ENCODE data around the gene POTEE.
"Not testable (repeated sequence)": the region's sequence is repeated elsewhere in the genome, so short reads cannot be mapped to it uniquely, and the experiment has no call there.

Gene POTEE
- 0 to 0.37 (median 0.04) reads per million in 4 experiments for total RNA-seq

DNA sequence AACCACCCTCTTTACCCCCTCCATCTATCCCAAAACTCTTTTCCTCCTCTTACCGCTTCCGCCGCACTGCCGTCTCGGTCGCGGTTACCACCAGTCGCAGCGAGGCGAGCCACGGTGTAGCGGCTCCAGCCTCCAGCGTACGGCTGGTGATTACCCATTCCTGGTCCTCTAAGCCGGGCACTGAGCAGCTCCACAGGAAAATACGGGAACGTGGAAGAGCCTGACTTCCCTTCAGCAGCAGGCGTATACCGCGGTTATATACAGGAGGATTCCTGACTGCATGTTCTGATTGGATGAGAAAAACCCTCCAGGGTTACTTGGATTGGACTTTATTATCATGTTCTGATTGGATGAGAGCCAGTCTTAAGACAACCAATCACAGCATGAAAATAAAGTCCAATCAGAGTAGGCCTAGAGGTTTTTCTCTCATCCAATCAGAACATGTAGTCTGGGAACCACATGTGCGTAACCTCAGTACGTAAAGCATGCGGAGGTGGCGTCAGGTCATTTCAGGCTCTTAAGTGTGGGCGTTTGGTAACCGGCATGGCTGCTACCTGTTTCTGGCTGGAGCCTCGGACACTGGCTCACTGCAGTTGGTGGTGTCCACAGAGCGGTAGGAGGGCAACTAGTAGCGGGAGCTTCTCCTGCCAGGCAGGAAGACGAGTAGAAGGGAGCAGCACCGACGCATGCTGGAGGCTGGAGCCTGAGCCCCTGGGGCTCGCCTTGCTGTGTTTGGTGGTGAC, at the start of gene POTEE:
Gene POTEE (plus strand): TSS at position 507 of the 743 bp plus-strand sequence. CDS start 8,867 bp downstream, outside the sequence.
- not testable (repeated sequence) for DNase-seq

DNA sequence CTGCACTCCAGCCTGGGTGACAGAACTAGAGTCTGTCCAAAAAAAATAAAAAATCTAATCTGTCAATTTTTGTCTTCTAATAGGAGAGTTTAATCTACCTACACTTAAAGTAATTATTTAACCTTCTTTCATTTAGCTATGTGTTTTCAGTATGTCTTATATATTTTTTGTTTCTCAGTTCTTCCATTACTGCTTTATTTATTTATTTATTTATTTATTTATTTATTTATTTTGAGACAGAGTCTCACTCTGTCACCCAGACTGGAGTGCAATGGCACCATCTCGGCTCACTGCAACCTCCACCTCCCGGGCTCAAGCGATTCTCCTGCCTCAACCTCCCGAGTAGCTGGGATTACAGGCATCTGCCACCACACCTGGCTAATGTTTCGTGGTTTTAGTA, 43.8 kb upstream of the POTEE start:
- DNase-seq = not testable (repeated sequence)

DNA sequence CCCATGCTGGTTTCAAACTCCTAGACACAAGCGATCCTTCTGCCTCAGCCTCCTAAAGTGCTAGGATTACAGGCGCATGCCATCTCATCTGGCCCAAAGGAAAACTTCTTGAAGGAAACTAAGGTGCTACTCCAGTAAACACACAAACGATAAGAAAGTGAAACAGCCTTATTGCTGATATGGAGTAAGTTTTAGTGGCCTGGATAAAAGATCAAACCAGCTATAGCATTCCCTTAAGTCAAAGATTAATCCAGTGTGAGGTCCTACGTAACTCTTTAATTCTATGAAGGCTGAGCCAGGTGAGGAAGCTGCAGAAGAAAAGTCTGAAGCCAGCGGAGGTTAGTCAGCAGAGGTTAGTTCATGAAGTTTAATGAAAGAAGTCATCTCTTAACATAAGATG, 40.8 kb upstream of the POTEE start:
- DNase-seq = no peak

DNA sequence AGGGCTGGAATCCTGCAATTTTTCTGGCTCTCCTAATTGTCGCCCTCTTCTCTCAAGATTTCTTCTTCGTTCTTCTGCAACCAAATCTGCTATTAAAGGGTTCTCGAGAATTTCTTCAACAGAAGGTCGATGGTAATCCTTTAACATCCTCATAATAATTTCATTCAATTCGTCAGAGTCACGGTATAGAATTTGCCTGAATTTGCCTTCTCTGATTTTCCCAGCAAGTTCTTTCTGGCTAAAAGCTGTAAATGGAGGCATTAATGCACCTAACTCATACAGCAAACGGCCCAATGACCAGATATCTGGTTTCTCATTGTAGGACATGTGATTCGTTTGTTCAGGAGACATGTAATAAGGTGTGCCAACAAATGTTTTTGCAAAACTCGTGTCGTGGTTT, 31.3 kb upstream of the POTEE start:
- not testable (repeated sequence) for DNase-seq

DNA sequence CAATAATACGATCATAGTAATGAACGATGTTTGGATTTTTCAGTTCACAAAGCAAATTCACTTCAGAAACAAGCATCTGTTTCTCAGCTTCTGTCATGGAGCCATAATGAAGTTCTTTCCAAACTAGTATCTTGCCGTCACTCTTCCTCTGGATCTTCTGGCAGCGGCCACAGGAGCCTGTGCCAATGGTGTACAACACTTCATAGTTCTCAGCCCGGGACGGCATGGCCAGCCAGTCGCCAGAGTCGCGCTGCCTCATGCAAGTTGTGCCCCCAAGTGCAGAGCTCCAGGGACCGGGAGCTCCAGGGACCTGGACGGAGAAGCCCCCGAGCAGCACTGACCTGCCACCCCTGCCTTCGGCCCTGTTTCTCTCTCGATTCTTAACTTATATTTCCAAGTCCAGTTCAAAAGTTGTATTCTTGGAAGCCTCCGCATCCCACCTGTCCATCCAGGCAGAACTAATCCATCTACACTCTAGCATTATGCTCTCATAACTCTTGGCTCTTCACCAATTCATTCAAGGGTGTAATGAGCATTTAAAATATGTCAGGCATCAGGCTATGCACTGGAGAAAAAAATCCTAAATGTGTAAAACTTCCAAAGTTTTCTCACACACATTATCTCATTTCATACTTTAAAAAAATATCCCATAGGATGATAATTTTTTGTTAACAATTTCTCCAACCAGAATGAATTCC, 30.5 kb upstream of the POTEE start:
- not testable (repeated sequence) for DNase-seq

DNA sequence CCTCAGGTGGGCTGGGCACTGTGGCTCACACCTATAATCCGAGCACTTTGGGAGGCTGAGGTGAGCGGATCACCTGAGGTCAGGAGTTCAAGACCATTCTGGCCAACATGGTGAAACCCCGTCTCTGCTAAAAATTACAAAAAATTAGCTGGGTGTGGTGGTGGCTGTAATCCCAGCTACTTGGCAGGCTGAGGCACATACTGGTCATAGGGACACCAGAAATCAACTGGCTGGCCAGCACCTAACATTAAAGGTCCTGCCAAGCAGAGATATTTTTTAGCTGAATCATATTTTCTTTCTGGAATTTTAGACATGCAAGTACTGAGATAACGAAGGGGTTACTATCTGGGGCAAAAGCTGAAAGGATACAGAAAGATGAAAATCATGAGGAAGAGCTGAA, 27.9 kb upstream of the POTEE start:
- DNase-seq = not testable (repeated sequence)

DNA sequence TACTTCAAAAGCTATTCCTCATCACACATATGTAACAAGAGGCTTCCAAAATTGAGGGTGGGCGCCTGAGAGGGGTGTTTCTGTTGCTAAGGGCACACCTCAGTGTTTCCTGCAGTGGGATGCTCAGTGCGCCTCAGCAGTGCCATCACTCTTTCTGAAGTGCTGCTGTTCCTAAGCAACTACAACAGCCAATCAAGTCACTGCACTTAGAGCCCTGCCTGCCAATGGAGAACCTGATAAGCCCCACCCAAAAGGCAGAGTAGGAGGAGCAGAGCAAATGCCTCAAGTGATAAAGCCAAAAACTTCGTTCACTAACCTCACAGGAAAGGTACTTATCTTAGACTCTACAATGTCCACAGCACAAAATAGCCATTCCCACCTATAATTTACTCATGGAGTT, 15.9 kb upstream of the POTEE start:
- not testable (repeated sequence) for DNase-seq

DNA sequence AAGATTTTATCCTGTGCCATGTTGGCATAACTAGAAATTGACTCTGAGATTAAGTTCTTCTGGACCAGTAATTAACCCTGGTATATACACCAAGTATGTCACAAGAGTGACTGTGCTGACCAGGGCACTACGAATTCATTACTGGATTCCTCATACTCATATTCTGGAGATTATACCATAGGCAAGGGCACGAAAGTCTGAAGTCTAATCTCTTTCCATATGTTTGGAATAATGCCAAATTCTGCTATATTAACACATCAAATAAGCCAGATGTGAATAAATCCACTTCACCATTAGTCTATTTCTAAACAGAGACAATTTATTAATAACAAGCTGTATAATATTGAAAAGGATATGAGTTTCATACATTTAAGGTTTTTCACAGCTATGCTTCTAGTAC, 13.2 kb upstream of the POTEE start:
- DNase-seq = not testable (repeated sequence)

DNA sequence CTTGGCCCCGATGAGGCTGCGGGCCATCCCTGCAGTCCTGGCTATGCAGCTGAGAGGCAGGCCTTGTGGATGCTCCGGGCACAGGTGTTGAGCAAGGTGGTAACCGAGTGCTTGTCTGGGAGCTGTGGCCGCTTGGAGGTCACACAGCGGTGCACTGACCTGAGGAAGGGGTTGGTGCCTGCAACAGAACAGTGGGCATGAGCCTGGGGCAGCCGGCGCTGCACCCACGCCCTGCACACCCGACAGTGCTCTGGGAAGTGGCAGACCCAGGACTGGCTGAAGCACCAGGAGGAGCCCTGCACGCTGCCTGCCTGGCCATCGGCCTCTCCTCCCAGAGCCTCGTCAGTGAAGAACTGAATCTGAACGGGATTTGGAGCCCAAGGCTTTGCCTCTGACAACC, 8.2 kb upstream of the POTEE start:
- DNase-seq = no peak

DNA sequence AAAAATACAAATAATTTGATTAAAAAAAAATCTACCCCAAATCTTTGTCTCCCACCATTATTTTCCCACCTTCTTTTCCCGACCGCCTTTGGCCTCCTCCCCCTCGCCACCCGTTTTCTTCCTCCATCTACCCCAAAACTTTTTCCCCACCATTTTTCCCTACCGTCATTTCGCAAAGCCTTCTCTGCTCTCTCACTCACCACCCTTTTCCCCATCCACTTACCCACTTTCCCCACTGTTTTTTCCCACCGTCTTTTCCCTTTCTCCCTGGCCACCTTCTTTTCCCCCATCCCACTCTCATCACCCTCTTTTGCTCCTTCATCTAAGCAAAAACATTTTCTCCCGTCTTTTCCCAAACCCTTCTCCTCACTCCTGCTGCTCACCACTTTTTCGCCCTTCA, 1.5 kb upstream of the POTEE start:
- not testable (repeated sequence) for DNase-seq

DNA sequence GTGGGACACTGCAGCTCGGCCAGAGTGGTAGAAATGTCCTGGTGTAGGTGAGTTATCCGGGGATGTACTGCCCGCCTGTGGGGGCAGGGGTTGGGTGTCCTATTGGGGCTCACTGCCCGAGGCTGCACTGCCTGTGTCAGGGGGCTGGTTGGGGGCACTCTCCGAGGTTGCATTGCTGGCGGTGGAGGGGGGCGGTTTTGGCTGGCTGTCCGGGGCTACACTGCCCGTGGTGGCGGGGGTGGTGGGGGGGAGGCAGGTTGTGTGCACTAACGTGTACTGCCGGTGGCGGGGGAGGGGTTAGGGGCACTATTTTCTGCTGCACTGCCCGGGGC, 403 bp downstream of the POTEE start:
- DNase-seq = not testable (repeated sequence)

DNA sequence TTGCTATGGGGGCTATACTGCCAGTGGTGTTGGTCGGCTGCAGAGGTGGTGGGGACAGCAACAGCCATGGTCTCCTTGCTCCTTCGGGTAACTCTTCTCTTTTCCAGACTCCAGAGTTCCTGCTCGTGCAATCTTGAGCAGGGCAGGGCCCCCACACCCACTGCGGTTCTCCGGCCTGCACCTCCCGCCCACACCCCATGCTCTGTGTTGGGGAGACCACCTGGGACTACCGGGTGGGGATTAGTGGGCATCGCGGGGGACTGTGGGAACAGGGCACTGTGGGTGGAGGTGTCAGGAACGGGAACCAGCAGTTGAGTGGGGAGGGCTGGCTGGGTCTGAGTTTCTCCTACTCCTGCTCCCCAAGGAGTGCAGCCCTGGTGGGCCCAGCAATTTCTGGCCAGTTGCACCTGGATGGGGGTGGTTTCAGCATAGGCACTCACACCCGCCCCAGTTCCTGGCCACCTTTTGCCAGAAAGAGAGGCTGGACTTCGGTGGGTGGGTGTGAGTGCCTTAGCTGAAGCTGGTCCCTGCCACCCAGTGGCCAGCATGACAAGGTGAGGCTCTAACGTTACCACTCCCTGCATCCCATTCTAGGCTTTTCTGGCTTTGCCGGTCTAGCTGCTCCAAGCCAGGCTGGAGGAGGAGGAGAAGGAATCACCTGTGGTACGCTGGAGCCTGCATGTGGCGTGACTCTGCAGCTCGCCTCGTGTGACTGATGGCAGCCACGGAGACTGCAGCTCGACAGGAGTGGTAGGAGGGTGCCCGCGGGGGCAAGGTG, 1.3 kb downstream of the POTEE start:
- DNase-seq = not testable (repeated sequence)

DNA sequence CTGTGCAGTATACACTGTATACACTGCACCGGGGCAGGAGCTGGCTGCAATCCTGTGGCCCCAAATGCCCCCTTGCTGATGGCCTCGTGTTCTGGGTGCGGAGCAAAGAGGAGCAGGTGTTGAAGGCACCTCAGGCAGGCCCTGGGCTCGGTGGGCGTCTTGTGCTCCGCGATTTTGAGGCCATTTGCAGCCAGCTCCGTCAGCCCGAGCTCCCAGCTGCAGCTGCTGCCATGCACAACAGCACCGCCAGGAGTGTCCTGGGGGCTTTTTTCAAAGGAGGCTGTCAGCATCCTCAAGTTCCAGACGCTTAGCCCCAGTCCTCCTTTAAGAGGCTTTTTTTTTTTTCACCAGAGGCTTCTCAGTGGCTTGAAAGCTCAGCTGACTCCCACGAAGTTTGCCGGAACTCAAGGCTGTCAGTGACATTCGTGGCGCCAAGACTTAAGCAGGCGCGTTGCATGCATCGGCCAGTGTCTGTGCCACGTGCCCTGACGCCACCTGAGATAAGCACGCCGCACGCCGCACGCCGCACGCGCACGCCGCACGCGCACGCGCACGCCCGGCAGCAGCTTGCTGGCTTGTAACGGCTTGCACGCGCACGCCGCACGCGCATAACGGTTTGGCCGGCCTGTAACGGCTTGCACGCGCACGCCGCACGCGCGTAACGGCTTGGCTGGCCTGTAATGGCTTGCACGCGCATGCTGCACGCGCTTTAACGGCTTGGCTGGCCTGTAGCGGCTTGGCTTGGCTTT, 8.1 kb downstream of the POTEE start:
- DNase-seq = not testable (repeated sequence)

DNA sequence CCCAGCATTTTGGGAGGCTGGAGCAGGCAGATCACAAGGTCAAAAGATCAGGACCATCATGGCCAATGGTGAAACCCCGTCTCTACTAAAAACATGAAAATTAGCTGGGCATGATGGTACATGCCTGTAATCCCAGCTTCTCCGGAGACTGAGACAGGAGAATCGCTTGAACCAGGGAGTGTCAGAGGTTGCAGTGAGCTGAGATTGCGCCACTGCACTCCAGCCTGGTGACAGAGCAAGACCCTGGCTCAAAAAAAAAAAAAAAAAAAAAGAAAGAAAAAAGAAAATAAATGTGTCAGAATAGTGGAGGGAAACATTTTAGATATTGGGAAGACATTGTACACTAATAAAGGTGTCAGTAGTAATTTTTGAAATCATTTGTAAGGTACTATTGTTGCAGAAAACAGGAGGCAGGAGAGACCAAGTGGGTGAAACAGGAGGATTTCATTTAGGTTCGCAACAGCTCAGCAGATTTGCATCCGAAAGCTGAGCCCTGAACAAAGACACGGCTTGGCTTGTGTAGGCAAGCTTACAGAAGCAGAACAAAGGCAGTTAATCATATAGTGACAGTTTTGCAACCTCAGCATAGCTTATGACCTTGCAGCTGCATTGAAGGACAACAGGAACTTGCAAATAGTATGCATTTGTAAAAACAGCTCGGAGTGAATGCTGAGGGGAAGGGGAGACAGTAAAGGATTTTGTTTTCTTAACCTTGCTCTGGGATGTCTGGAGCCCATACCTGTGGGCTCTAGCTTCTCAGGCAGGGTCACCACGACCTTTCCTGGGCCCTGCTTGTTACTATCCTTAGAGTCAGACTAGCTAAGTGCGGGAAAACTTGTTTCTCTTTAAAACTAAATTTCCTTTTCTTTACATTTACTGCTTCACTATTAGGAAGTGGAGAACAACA, 26.5 kb downstream of the POTEE start:
- DNase-seq = not testable (repeated sequence)
